HG03135 (cell line): Measurements from ENCODE around the gene HNRNPH2.
A peak's percentile ranks its signal among the peaks of the same experiment; 100 is the strongest.

Experiments
- ATAC-seq: cut with Tn5 transposase; IDR thresholded peaks from one replicate; pipeline ENCODE4 v1.9.1; 2021; ENCODE audit warnings: mild to moderate bottlenecking, moderate library complexity; ENCODE audit not compliant: unreplicated experiment

Gene HNRNPH2

DNA sequence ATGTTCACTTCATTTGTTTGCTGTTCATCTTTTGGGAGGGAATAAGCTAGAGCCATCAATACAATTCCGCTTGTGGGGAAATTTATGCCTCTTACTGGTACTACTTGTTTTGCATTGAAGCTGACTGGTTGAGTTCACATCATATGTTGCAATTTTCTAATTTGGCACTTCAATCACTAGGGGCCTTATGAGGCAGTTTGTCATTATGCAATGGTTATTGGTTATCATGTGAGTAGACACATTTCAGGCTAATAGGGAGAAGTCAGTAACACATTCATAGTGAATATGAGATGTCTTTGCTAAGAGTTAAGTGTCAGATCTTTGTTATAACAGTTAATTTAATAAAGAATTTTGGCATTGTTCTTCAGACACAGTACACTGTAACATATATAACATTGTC, 12.2 kb upstream of the HNRNPH2 start:
- no peak for ATAC-seq

DNA sequence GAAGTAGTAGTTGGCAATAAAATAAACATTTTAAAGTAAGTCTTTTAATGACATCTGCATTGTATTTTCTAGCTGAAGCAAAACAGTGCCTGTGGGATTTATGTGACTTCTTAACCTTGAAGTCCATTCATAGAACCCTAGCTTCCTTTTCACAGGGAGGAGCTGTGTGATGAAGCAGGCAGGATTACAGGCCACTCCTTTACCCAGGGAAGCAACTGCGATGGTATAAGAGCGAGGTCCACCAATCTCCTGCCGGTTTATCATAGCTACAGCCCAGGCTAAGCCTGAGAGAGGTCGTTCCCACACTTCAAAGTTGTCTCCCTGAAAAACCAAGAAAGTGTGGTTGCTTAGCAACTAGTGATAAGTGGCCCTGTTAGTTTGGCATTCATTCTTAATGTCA, 10.2 kb upstream of the HNRNPH2 start:
- no peak for ATAC-seq

DNA sequence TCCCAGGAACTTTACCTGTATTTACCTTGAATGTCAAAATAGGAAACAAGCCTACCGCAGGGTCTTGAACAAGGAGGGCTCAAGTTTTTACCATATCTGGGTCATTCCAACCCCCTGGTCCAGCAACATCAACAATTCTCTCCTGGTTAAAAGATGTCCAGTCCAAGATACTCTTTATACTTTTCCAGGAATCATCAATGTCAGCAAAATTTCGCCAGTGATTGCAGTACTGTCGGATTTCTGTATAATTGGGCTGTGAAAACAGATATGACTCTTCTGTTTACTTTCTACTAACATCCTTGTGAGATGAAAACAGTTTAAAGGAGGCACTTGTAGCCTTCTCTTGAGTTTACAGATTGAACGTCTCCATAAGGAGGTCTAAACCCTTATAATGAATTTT, 9.3 kb upstream of the HNRNPH2 start:
- ATAC-seq, result no peak

DNA sequence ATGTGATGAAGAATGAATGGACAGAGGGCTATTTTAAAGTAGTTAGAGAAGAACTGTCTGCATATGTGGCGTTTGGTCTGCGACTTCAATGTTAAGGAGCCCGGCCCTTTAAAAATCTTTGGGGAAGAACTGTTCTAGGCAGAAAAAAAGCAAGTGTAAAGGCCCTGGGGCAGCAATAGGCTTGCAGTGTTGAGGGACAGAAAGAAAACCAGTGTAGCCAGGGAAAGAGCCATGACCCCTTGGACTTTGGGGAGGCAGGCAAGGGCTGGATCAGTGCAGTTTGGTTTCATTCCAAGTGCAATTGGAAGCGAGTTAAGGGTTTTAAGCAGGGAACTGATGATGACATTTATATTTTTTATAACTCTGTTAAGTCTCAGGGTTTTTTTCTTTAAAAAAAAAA, 8.2 kb upstream of the HNRNPH2 start:
- ATAC-seq, result no peak

DNA sequence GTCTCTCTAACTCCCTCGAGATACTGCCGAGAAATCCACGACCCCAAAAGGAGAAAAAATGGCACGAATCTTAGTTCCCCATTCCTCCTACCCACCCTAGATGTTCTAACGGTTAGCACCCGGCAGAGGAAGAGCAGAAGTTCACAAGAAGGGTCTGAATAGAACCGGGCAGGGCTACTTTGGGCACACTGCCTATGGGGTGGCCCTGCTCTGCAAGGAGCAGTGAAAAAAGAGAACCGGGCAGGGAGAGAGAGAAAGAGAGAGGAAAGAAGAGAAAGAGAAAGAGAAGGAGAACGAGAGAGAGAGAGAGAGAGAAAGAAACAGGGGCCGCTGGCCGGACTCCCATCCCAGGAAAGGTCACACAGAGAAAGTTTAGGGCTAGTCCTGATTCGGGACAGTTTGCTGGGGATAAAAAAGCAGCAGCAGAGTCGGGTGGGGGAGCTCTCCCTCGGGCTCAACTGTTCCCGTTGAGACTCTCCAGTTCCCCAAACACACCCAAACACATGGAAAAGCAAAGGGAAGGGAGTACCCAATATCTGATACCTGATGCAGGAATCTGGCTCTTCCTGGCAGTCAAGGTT, 765 bp upstream of the HNRNPH2 start:
- no peak for ATAC-seq

DNA sequence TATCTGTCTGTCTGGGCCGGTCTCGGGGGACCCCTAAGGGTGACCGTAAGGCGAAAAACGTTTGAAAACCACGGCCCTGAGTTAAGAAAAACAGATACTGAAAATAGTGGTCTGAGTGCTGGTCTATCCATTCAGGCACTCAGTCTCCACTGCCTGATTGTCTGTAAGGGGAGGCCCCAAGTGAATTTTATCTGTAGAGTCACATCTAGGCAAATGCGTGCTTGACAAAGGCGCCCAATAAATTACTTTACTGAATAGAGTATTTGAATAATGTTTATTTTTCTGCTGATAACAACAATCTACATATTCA, 465 bp downstream of the HNRNPH2 start:
- peak; percentile 34 for ATAC-seq

DNA sequence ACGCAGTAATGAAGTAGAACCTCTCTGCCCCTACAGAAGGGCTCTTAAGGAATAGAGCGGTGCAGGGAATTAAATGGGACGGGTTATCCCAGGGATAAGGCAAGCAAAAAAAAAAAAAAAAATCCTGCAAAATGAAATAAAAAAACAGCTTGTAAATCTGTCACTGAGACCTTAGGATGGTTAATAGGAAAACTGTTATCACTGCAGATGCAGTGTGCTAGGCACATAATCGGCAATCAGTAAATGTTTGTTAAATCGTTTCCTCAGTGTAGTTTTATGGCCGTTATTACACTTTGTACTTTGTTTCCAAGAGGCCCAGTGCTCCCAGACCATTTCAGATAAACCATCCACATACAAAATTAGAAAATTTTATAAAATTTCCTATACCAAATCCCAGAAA, 1.0 kb downstream of the HNRNPH2 start:
- no peak for ATAC-seq

DNA sequence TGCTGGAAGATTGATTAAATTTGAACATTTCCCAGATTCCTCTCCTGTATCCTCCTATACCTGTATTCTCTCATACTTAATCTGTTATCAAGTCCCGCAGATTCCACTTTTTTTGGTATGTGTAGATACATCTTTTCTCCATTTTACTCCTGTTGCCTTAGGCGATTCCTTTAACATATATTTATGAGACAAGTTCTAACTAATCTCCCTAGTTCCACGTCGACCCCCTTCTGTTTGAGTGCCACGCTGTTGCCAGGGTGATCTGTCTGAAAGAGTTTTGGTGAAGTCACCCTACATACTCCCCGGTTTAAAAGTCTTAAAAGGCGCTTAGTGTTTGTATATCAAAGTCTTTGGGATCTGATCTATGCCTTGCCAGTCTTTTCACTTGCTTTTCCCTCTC, 2.4 kb downstream of the HNRNPH2 start:
- ATAC-seq, result no peak

DNA sequence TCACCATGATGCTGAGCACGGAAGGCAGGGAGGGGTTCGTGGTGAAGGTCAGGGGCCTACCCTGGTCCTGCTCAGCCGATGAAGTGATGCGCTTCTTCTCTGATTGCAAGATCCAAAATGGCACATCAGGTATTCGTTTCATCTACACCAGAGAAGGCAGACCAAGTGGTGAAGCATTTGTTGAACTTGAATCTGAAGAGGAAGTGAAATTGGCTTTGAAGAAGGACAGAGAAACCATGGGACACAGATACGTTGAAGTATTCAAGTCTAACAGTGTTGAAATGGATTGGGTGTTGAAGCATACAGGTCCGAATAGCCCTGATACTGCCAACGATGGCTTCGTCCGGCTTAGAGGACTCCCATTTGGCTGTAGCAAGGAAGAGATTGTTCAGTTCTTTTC, 4.0 kb downstream of the HNRNPH2 start:
- no peak for ATAC-seq

DNA sequence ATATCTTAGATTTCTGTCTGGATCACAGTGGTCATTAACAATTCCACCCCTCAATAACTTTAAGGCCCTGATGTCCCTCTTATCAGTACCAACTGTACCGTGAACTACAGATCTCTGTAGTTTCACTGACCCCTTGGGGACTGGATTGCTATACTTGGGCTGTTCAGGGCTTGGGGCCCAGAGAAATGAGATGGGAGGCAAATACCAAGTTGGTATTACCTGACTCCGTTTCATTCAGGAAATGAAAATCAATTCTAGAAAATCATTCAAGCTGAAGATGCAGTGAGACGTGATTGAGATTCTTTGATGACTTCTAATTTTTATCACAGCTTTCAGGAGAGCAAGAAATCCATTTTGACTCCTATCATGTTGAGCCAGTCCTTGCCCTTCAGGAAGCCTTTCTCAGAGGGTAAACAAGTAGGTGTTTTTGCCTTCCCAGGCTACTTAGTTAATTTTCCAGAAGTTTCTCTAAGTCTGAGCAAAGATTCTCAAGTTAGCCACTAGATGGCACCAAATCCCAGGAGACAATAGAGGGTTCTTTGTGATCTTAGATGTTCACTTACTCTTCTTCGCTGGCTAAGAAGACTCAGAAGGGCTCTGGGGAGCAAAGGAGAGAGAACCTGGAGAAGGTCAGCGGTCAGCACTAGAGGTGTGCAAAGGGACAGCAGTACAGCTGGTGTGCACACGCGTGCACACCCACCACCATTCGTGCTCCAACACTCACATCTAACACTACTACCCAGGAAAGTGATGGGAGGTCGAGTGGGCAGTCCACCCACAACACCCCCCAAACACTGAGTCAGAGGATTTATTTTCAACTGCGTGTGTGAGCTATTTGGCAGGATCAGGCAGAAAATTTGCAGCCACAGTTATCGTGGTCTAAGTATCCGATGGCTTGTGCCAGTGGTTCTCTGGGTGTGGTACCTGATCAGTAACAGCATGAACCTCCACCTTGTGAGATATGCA, 7.4 kb downstream of the HNRNPH2 start:
- peak; percentile 62 for ATAC-seq

DNA sequence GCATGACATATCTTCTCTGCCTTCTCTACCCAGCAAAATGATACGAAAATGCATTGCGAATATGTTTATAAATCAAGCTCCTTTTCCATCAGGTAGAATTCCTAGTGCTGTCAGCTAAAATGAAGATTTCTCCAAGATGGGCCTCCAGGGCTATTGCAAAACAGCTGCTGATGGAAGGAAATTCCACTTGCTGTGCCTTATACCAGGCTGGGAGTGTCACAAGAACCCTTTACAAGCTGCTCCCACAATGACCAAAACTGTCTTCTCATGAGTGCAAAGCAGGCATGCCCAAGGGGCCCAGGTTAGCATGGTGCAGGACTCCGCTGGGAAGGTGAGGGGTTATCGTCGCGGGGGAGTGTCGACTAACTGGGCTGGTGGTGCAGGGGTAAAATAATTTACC, 8.7 kb downstream of the HNRNPH2 start:
- ATAC-seq, result no peak

DNA sequence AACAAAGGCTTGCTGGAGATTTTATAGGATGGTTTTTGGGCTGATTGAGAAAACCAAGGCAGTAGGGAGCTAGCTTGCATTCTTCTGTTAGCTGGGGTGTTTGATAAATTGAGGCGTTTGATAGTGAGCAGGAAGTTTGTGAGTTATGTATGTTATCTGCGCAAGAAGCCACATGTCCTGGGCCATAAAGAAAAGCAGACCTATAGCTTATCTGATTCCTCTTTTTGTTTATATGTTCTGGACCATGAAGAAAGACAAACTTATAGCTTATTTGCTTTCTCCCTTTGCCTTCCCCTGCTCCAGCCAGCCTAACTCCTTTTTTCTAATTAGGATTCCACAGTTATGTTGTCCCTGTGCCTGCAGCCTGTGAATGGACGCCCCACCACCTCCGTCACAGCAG, 9.2 kb downstream of the HNRNPH2 start:
- ATAC-seq, result no peak

DNA sequence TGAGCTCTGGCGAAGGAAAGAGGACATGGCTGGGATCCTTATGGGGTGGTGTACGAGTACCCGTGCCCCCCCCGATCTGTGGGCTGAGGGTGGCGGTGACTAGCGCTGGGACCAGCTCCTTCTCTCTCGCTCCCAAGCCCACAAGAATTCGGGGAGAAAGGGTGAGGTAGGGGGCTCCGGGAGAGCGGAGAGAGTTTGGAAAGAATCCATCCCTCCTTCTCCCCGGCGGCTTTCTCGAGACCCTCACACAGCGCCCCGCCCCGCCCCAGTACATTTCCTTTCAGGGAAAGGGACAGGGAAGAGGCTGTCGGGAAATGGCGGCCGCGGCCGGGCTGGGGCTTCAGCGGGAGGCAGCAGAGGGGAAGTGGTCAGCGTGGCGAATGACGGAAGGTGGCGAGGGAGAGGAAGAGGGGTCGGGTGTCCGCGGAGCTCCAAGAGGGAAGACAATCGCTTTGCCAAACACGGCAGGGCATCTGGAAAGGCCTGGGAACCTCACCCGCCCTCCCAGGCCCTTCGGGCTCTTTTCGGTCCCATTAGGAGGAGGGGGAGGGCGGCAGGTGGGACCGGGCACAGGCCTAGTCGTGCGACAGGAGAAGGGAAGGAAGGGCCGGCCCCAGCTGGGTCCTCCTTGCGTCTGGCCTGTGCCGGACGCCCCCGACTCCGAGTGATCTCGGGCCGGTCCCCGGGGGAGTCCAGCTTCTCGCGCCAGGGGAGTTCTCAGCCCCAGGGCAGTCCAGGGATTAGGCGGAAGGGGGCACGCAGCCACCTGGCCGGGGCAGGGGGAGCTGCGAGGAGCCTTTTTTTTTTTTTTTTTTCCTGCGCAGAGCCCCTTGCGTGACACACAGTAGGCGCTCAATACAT, 10.2 kb downstream of the HNRNPH2 start:
- peak; percentile 48 for ATAC-seq

DNA sequence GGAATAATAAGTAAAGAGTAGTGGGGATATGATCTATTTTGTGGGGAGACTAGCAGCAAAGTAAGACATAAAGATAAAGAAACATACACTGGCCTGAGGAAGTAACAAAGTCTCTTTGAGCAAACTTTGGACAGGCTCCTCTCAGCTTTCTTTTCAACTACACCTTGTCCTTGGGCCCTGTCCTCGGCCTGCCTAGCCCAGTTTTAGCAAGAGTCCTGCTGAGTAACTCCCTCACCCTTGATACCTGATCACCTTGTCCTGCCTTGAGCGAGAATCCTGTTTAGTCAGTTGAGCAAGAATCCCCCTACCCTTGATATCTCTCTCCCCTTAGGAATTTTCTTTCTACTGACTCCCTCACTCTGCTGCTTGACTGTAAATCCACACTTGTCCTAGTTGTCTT, 11.5 kb downstream of the HNRNPH2 start:
- no peak for ATAC-seq

DNA sequence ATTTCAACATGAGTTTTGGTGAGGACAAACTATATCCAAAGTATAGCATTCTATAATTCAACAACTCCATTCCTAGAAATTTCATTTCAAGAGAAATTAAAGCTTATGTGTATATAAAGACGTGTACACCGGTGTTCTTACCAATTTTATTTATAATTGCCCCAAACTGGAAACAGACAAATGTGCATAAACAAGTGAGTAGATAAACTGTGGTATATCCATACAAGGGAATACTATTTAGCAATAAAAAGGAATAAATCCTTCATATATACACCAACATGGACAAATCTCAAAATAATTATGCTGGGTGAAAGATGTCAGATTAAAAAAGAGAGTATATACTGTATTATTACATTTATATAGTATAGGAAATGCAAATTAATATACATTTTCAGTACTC, 19.9 kb downstream of the HNRNPH2 start:
- ATAC-seq, result no peak

DNA sequence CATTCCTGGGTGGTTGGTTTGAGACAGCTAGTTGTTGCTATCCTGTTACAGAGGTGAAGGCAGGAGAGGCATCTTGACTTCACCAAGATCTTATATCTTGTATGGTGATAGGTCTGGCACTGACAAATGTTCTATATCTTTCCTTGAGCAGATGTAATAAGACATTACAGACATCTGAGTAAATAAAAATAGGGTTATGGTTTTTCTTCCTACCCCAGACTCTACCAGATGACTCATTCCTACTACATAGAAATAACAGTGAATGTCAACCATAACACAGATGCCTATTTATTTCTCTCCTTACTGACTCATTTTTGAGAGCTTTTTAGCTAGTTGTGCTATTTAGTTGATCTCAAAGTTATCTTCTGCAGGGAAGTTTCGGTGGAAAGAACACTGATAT, 21.9 kb downstream of the HNRNPH2 start:
- ATAC-seq, result no peak

DNA sequence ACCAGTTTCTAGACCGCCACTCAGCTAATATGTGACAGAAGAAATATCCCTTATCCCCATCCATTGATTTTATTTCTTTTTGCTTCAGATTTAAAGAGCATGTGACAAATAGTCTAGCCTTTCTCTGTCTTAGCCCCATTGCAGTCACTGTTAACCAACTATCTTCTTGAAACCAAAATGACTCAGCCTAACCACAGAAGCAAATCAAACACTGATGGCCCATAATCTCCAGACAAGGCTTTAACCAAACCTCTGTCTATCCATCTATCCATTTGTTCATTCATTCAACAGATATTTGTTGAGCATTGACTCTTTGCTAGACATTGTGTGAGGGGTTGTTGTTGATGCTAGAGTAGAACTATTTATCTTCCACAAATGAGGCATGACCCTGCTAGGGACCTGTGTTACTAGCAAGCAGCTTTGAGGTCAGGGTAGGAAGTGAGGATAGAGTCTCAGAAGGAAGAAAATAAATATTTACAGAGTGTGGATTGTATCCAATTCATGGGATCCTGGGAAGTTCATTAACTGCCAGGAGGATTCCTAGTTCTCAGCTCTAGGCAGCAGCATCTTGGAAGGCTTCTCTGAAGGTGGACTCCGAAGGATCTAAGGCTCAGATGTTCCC, 22.5 kb downstream of the HNRNPH2 start:
- peak; percentile 76 for ATAC-seq

DNA sequence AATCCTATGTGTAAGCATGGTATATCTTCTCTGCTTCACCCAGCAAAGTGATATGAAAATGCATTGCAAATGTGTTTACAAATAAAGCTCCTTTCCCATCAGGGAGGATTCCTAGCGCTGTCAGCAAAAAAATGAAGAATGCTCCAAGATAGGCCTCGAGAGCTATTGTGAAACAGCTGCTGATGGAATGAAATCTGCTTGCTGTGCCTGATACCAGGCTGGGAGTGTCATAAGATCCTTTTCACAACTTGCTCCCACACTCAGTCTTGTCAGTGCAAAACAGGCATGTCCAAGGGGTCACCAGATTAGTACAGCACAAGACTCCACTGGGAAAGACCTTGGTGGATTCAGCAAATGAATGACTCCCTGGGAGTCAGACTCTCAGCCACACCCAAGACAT, 34.1 kb downstream of the HNRNPH2 start:
- ATAC-seq, result no peak

DNA sequence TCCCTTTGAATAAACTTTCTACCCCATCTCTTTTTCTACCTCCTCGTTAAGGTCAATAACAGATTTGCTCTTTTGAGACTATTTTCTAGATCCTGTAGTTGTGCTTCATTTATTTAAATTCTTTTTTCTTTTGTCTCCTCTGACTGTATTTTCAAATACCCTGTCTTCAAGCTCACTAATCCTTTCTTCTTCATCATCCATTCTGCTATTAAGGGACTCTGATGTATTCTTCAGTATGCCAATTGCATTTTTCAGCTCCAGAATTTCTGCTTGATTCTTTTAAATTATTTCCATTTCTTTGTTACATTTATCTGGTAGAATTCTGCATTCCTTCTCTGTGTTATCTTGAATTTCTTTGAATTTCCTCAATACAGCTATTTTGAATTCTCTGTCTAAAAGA, 41.3 kb downstream of the HNRNPH2 start:
- no peak for ATAC-seq

DNA sequence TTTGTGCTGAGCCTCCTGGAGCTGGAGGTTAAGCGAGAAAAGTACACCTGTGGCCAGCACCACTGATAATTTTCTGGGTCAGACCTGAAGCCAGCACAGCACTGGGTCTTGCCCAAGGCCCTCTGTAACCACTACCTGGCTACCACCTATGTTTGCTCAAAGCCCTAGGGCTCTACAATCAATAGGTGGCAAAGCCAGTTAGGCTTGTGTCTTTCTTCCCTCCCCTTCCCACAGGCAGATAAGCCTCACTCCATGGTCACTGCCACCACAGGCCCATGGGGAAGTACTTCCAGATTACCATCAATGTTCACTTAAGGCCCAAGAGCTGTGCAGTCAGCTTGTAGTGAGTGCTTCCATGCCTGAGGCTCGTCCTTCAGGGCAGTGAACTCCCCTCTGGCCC, 42.1 kb downstream of the HNRNPH2 start:
- no peak for ATAC-seq

DNA sequence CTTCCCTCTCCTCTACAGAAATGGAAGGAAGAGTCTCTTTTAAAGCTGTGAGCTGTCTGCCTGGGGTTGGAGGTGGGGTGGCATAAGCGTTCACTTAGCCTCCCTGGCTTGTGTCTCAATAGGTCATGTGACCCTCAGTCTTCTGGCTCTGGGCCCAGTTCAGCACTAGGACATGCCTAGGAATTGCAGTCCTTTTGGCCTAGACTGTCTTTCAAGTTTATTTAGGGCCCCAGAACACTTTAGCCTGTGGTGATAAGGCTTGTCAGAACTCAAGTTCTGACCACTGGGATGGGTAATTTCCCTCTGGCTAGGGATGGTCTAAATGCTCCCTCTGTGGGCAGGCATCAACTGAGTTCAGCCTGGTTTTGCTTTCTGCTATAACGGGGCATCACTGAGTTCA, 42.9 kb downstream of the HNRNPH2 start:
- ATAC-seq, result no peak
